Measurements from ENCODE around the gene DHX30.

- TF ChIP-seq CTCF (IDR thresholded peaks at IDR 0.05) (no peak), POLR2A (IDR thresholded peaks at IDR 0.05) (no peak), POLR2AphosphoS5 (IDR thresholded peaks at IDR 0.05) (no peak)
These were observed 43.4 kb downstream of the DHX30 start for GRCh38 chr3:47846186-47846879.

All from breast epithelium (tissue), 3 donors.